ENCODE results near the gene RIMBP2.
A peak's percentile ranks its signal among the peaks of the same experiment; 100 is the strongest.

The RIMBP2 gene

DNA sequence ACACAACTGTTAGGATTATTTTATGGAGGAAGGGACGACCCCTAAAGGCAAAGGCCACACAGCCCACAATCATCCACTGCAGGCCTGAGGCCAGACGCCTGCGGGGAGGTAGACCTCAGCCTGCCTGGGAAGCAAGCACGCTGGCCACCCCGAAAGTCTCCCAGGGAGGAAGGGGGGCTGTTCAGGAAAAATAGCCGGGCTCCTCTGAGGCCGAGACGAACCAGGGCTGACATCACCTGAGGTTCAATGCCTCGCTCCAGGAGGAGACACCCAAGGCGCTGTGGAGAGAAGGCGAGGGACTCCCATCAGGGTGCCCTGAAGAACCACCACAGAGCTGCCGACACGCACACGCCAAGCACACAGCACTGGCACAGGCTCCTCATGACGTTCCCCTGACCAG lies 251.1 kb downstream of the RIMBP2 start:
- no peaks in the 10 kb centered on the region for H3K27me3 ChIP-seq (ENCODE audit: insufficient read depth, low read length, poor library complexity)
- H3K4me1 ChIP-seq (ENCODE audit: insufficient read depth, low read length) = no peaks in the 10 kb centered on the region
- no peak overlapping the region for H3K27ac ChIP-seq (ENCODE audit: low read length)
- no peak overlapping the region for H3K9ac ChIP-seq (ENCODE audit: low read depth, low read length)
- 0 out of 2 replicates have a peak, but pooled peaks cover 5% of the 10 kb centered on the region for H4K20me1 ChIP-seq (ENCODE audit: insufficient read depth, low read length)
- H3K4me3 ChIP-seq (ENCODE audit: low read depth in 1 of 2, low read length in 2 of 2) = no peak overlapping the region
- no peak overlapping the region for H2AFZ ChIP-seq (ENCODE audit: low read depth, low read length)
- TF ChIP-seq, protein P1, sequence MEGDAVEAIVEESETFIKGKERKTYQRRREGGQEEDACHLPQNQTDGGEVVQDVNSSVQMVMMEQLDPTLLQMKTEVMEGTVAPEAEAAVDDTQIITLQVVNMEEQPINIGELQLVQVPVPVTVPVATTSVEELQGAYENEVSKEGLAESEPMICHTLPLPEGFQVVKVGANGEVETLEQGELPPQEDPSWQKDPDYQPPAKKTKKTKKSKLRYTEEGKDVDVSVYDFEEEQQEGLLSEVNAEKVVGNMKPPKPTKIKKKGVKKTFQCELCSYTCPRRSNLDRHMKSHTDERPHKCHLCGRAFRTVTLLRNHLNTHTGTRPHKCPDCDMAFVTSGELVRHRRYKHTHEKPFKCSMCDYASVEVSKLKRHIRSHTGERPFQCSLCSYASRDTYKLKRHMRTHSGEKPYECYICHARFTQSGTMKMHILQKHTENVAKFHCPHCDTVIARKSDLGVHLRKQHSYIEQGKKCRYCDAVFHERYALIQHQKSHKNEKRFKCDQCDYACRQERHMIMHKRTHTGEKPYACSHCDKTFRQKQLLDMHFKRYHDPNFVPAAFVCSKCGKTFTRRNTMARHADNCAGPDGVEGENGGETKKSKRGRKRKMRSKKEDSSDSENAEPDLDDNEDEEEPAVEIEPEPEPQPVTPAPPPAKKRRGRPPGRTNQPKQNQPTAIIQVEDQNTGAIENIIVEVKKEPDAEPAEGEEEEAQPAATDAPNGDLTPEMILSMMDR (IDR thresholded peaks at IDR 0.05; ENCODE audit: borderline replicate concordance, extremely low read depth, low read length, poor library complexity, severe bottlenecking) = no peak
- TF ChIP-seq EZH2 (IDR thresholded peaks at IDR 0.05; ENCODE audit: borderline replicate concordance, low read depth, low read length, severe bottlenecking) = no peak
- DNase-seq (no peak), ATAC-seq (ENCODE audit: insufficient read depth, low read depth) (no peak)
- no peaks in the 10 kb centered on the region for H3K79me2 ChIP-seq (ENCODE audit: insufficient read depth, low read length)
- H3K9me3 ChIP-seq (ENCODE audit: insufficient read depth, low read length, severe bottlenecking) = peaks cover 11% of the 10 kb centered on the region
- H3K36me3 ChIP-seq (ENCODE audit: insufficient read depth, low read length) = no peaks in the 10 kb centered on the region
- H3K4me2 ChIP-seq (ENCODE audit: insufficient read depth, low read length) = no peak overlapping the region

DNA sequence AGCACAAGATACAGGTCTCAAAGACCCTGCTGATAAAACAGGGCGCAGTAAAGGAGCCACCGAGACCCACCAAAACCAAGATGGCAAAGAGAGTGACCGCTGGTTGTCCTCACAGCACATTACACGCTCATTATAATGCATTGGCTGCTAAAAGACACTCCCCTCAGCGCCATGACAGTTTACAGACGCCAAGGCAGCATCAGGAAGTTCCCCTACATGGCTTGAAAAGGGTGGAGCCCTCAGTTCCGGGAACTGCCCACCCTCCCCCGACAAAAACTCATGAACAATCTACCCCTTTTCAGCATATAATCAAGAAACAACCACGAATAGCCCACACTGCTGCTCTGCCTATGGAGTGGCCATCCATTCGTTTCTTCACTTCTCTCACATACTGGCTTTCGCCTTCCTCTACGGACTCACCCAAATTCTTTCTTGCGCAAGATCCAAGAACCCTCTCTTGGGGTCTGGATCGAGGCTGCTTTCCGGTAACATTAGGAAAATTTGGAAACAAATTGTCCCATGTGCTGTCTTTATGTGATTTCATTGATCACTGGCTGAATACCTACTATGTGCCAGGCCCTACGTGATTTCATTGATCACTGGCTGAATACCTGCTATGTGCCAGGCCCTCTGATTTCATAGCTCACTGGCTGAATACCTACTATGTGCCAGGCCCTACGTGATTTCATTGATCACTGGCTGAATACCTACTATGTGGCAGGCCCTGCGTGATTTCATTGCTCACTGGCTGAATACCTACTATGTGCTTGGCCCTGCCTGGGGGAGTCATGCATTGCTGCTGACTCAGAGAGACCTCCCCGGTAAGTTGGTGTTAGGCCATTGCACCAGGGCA lies 252.1 kb downstream of the RIMBP2 start:
- ATAC-seq (ENCODE audit: insufficient read depth, low read depth) = peak; percentile 41; the same call in 2 of the 3 replicates
- no peaks in the 10 kb centered on the region for H3K79me2 ChIP-seq (ENCODE audit: insufficient read depth, low read length)
- no peak overlapping the region for H2AFZ ChIP-seq (ENCODE audit: low read depth, low read length)
- H3K27me3 ChIP-seq (ENCODE audit: insufficient read depth, low read length, poor library complexity) = no peaks in the 10 kb centered on the region
- H3K9ac ChIP-seq (ENCODE audit: low read depth, low read length) = no peak overlapping the region
- H4K20me1 ChIP-seq (ENCODE audit: insufficient read depth, low read length) = 0 out of 2 replicates have a peak, but pooled peaks cover 5% of the 10 kb centered on the region
- H3K36me3 ChIP-seq (ENCODE audit: insufficient read depth, low read length) = no peaks in the 10 kb centered on the region
- H3K27ac ChIP-seq (ENCODE audit: low read length) = no peak overlapping the region
- no peak overlapping the region for H3K4me2 ChIP-seq (ENCODE audit: insufficient read depth, low read length)
- H3K9me3 ChIP-seq (ENCODE audit: insufficient read depth, low read length, severe bottlenecking) = peaks cover 11% of the 10 kb centered on the region
- H3K4me1 ChIP-seq (ENCODE audit: insufficient read depth, low read length) = no peaks in the 10 kb centered on the region
- DNase-seq = peak; percentile 10
- no peak overlapping the region for H3K4me3 ChIP-seq (ENCODE audit: low read depth in 1 of 2, low read length in 2 of 2)
- TF ChIP-seq, protein P1 (IDR thresholded peaks at IDR 0.05; ENCODE audit: borderline replicate concordance, extremely low read depth, low read length, poor library complexity, severe bottlenecking) = no peak
- TF ChIP-seq EZH2 (IDR thresholded peaks at IDR 0.05; ENCODE audit: borderline replicate concordance, low read depth, low read length, severe bottlenecking) = no peak

DNA sequence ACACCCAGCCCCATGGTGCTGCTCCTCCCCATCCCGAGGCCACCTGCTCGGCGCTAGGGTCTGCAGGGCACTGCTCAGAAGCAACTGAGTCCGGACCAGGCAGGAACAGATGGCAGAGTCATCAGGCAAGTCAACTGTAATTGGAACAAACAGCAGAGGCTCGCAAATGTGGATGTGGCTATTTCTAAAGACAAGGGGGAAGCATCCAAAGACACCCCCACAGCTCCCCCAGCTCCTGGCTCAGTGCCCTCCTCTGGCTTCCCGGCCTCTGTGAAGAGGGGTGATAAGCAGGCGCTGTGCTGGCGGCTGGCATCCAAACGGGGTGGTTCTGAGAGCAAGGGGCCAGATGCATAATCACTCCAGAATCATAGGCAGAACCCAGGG lies 252.8 kb downstream of the RIMBP2 start:
- no peak overlapping the region for H3K4me2 ChIP-seq (ENCODE audit: insufficient read depth, low read length)
- TF ChIP-seq, protein P1 (IDR thresholded peaks at IDR 0.05; ENCODE audit: borderline replicate concordance, extremely low read depth, low read length, poor library complexity, severe bottlenecking) = no peak
- DNase-seq = no peak
- H3K4me3 ChIP-seq (ENCODE audit: low read depth in 1 of 2, low read length in 2 of 2) = no peak overlapping the region
- no peaks in the 10 kb centered on the region for H3K27me3 ChIP-seq (ENCODE audit: insufficient read depth, low read length, poor library complexity)
- H3K9me3 ChIP-seq (ENCODE audit: insufficient read depth, low read length, severe bottlenecking) = peaks cover 11% of the 10 kb centered on the region
- H3K36me3 ChIP-seq (ENCODE audit: insufficient read depth, low read length) = no peaks in the 10 kb centered on the region
- H3K27ac ChIP-seq (ENCODE audit: low read length) = no peak overlapping the region
- no peak; the same call in 2 of the 3 replicates for ATAC-seq (ENCODE audit: insufficient read depth, low read depth)
- no peaks in the 10 kb centered on the region for H3K4me1 ChIP-seq (ENCODE audit: insufficient read depth, low read length)
- 0 out of 2 replicates have a peak, but pooled peaks cover 5% of the 10 kb centered on the region for H4K20me1 ChIP-seq (ENCODE audit: insufficient read depth, low read length)
- no peaks in the 10 kb centered on the region for H3K79me2 ChIP-seq (ENCODE audit: insufficient read depth, low read length)
- H2AFZ ChIP-seq (ENCODE audit: low read depth, low read length) = no peak overlapping the region
- no peak overlapping the region for H3K9ac ChIP-seq (ENCODE audit: low read depth, low read length)
